Stimulated activated naive CD8-positive, alpha-beta T cell treated with anti-CD3 and anti-CD28 coated beads, Interleukin-15, Interleukin-2, amounts not matched to agents 100 U/mL and 50 U/mL, for 24 hours (primary cell): ENCODE results near the gene CERCAM.
"Not testable (repeated sequence)": the region's sequence is repeated elsewhere in the genome, so short reads cannot be mapped to it uniquely, and the experiment has no call there.

Experiments
- ATAC-seq: fragments of 150-1000 bp; cut with Tn5 transposase; one replicate; pipeline ENCODE4 v1.10.0; 2021
- DNase-seq: peaks from one replicate; pipeline ENCODE4 v3.0.0; 2021

The CERCAM gene

GRCh38 chr9:128393145-128393775 lies 27.4 kb upstream of the CERCAM start:
- DNase-seq (no peak), ATAC-seq (no peak)

- ATAC-seq, result no peak
- no peak for DNase-seq
These were observed 26.7 kb upstream of the CERCAM start for GRCh38 chr9:128393970-128394369.

DNA sequence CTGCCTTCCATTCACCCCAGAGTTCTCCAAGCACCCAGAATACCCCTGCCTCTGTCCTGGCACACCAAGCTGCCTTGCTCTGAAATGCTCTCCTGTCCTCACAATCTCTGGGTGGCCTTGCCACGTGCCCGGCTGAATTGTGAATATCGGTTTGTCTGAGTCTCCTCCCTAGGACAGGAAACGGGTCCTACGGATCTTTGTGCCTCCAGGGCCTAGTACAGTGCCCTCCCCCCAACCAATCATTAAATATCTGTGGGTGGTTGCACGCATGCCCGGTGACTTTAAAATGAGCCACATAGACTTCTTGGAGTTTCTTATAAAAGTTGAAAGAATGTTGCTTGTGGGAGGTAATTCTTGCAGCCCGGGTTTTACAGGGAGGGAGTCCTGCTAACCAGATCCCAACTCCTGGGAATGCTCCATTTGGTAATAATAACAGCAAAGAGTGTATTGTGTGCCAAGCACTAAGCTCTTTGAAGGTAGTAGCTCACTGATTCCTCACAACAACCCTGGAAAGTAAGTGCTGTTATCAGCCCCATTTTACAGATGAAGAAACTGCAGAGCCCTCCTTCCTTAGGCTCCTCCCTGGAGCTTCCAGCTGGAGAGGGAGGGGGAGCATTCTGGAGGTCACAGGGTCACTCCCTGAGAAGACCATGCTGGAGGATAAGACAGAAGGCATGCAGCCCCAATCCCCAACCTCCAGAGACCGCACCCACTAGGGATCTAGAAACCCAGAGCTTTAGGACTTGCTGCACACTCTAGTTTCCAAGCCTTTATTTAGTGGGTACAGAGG lies 26.1 kb upstream of the CERCAM start:
- ATAC-seq, result no peak

DNA sequence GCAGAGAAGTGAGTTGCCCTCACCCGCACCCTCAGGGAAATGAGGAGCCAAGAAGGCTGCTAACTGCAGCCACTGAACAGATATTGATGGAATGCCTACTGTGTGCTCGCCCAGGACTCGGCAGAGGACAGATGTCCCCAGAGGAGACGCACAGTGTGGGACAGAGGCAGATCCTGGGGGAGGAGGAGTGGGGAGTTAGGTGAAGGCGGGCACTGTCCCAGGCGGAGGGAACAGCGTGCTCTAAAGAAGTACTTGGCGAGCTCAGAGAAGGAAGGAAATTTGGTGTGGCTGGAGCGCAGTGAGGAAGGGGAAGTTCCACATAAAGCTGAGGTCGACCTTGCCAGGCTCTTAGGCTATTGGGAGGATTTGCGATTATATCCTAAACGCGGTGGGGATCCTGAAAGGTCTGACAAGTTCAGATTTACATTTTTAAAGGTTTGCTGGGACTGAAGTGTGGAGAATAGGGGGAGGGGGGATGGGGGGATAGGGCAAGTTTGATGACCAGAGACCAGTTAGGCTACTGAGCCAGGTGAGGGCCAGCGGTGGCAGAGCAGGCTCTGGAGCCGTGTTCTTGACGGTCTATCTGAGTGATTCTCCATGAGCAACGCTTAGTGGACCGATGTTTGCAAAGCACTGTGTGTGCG lies 23.6 kb upstream of the CERCAM start:
- ATAC-seq (no peak), DNase-seq (no peak)

More for the DNA sequence above, 26.1 kb upstream of the CERCAM start:
- no peak for DNase-seq

GRCh38 chr9:128397831-128398230 lies 22.8 kb upstream of the CERCAM start:
- peak; percentile 40 for ATAC-seq
- no peak for DNase-seq

GRCh38 chr9:128399861-128400260 lies 20.8 kb upstream of the CERCAM start:
- no peak for ATAC-seq
- no peak for DNase-seq

DNA sequence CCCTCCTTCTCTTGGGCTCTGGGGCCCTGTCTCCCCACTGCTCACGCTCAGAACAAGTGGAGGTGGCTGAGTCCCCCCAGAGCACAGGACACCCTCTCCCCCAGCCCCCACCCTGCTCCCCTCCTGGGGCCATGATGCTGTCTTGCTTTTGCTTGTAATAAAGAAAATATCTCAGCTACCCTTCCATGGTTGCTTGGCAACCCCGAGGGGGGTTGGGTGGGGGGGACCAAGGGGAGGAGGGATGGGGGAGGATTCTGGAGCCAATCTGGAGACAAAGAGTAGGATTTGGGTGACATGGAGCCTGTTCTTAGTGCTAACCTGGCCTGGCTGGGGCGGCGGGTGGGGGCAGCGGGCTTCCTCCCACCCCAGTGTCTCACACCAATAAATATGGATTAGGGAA lies 16.1 kb upstream of the CERCAM start:
- no peak for DNase-seq
- ATAC-seq, result no peak

GRCh38 chr9:128405077-128405779 lies 15.4 kb upstream of the CERCAM start:
- ATAC-seq (no peak), DNase-seq (no peak)

GRCh38 chr9:128405780-128406171 lies 14.9 kb upstream of the CERCAM start:
- no peak for ATAC-seq
- no peak for DNase-seq

GRCh38 chr9:128406848-128407391 lies 13.7 kb upstream of the CERCAM start:
- DNase-seq (no peak), ATAC-seq (no peak)

- ATAC-seq (no peak), DNase-seq (no peak)
These were observed 11.7 kb upstream of the CERCAM start for GRCh38 chr9:128408963-128409431.

GRCh38 chr9:128409450-128409849 lies 11.2 kb upstream of the CERCAM start:
- no peak for DNase-seq
- ATAC-seq, result no peak

DNA sequence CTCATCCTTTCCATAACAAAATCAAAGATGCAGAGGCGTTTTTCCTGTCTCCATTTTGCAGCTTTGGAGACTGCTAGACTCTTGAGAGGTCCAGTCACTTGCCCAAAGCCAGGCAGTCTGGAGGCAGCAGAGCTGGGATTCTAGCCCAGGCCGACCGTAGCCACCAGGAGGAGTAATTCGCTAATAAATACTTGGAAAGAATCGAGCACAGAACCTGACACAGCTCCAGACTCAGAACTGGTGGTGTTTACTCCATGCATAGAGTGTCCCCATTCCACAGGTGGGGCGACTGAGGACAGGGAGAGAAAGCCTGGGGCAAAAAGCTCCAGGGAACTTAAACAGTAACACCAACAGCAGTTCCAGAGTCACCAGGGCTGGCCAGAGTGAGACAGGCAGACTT lies 10.7 kb upstream of the CERCAM start:
- ATAC-seq, result no peak
- DNase-seq, result no peak

DNA sequence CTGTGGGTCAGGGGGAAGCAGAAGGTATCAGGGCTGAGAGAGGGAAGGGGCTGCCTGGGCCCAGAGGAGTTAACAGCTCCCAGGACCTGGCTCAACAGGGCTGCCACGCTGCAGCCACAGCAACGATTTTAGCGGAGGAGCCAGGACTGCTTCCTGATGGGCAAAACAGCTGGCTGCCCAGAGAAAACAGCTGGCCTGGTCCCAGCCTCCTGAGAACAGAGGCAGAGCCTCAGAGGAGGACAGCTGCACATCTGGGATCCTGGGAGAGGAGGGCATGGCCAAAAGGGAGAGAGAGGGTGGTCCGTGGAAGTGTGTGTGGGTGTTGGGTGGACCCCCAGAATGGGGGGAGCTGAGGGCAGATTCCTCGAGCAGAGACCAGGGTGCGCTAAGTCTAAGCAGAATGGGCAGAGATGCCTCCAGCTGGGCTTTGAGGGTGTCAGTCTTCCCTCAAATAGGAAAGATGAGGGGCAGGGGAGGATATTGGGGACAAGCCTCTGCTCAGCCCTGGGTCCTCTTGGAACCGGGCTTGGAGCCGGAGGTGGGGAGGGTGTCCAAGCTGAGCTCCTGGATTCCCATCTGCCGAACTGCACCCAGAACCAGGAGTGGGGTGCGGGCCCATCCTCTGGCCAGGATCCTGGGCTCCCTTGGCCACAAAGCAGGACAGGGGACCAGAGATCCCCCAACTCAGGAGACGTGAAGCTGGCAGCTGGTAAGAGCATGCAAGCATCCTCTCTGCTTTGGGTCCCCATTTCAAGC lies 9.1 kb upstream of the CERCAM start:
- no peak for ATAC-seq
- DNase-seq, result no peak

DNA sequence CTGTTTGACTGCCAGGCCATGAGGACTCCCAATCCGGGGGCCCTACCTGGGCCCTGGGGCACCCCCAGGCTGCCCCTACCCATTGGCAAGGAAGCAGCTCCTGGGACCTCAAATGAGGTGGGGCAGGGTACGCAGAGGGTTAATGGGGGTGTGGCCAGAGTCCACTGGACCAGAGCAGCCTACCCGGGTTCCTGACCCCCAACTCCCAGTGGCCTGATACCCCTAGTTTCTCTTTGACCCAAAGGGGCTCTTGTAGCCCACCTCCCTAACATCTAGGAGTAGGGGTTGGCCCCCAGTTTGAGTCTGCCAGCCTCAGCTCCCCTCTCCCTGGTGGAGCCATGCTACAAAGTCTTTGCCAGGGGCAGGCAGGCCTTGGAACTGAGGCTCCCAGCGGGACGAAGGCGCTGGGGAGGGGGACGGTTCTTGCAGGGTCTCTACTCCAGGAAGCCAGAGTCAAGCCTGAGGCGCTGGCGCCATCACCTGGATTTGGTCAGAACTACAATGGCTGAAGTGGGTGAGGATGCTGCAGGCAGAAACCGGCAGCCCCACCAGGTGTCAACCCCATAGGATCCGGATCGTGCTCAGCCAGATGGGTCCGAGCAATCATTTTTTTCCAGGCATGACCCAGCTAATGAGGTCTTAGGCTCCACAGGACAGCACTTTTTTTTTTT lies 8.4 kb upstream of the CERCAM start:
- DNase-seq (peak; percentile 62), ATAC-seq (peak; percentile 35)

DNA sequence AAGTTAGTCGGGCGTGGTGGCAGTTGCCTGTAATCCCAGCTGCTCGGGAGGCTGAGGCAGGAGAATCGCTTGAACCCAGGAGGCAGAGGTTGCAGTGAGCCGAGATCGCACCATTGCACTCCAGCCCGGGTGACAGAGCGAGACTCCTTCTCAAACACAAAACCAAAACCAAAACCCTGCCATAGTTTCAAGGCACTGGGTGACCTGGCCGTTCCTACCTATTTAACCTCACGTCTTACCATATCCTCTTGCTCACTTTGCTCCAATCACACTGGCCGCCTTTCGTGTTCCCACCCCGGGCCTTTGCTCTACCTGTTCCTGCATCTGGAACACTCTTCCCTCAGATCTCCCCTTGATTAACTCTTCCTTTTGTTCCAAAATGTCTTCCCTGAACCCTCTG lies 6.9 kb upstream of the CERCAM start:
- not testable (repeated sequence) for DNase-seq, ATAC-seq

DNA sequence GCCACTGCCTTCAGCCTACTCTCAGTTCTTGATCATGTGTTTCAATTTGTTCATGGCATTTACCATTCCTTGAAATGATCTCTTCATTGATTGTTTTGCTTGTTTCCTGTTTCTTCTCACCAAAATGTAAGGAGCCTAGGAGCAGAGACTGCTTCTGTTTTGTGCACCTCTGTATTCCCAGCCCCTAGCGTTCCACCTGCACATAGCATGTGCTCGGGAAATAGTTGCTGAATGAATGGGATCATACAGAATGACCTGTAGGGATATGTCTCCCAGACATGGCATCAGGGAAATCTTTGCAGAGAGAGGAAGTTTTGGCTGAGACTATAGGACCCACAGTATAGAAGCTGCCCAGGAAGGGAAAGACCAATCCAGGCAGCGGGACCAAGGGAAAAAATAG lies 6.2 kb upstream of the CERCAM start:
- no peak for DNase-seq
- ATAC-seq, result no peak

DNA sequence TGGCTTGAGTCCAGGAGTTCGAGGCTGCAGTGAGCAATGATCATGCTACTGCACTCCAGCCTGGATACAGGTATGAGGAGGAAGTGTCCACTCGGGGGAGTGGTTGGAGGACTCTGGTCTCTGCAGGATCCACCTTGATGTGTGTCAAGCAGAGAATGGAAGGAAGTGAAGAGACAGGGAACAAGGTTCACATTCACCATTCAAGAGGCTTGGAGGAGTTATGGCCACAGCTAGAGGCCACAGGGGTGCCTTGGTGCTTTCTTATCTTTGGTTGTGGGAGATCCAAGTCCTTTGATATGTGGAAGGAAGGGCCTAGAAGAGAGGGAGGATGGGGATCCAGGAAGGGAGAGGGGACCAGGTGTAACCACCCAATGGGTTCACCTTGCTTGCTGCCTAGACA lies 5.4 kb upstream of the CERCAM start:
- ATAC-seq (no peak), DNase-seq (no peak)

- no peak for ATAC-seq
- DNase-seq, result no peak
These were observed 4.6 kb upstream of the CERCAM start for GRCh38 chr9:128416014-128416413.

- no peak for DNase-seq
- ATAC-seq, result no peak
These were observed 4.1 kb upstream of the CERCAM start for GRCh38 chr9:128416432-128417019.
